ENCODE results near the gene GALNT10.

The GALNT10 gene

GRCh38 chr5:154206311-154206710 is 15.8 kb downstream of the GALNT10 start:
- DNase-seq = no peak

- no peak for DNase-seq
These were observed 16.7 kb downstream of the GALNT10 start for GRCh38 chr5:154207204-154207603.

GRCh38 chr5:154209591-154210081 is 19.1 kb downstream of the GALNT10 start:
- DNase-seq = no peak

- no peak for DNase-seq
These were observed 19.6 kb downstream of the GALNT10 start for GRCh38 chr5:154210163-154210562.

- DNase-seq = no peak
These were observed 21.3 kb downstream of the GALNT10 start for GRCh38 chr5:154211641-154212390.

- no peak for DNase-seq
These were observed 23.1 kb downstream of the GALNT10 start for GRCh38 chr5:154213592-154213991.

GRCh38 chr5:154214371-154215106 is 24.0 kb downstream of the GALNT10 start:
- no peak for DNase-seq

GRCh38 chr5:154215571-154216325 is 25.2 kb downstream of the GALNT10 start:
- DNase-seq = no peak

GRCh38 chr5:154217462-154217861 is 26.9 kb downstream of the GALNT10 start:
- DNase-seq = no peak

GRCh38 chr5:154218786-154219185 is 28.3 kb downstream of the GALNT10 start:
- DNase-seq = no peak

- no peak for DNase-seq
These were observed 30.1 kb downstream of the GALNT10 start for GRCh38 chr5:154220625-154221024.

- DNase-seq = peak; percentile 54
These were observed 30.9 kb downstream of the GALNT10 start for GRCh38 chr5:154221371-154221896.

GRCh38 chr5:154222414-154222813 is 31.9 kb downstream of the GALNT10 start:
- DNase-seq = no peak

- no peak for DNase-seq
These were observed 32.8 kb downstream of the GALNT10 start for GRCh38 chr5:154223320-154223719.

GRCh38 chr5:154227090-154227489 is 36.6 kb downstream of the GALNT10 start:
- no peak for DNase-seq

- DNase-seq = no peak
These were observed 38.2 kb downstream of the GALNT10 start for GRCh38 chr5:154228696-154229095.

GRCh38 chr5:154230526-154230925 is 40.0 kb downstream of the GALNT10 start:
- no peak for DNase-seq

- DNase-seq = no peak
These were observed 44.0 kb downstream of the GALNT10 start for GRCh38 chr5:154234551-154234950.

GRCh38 chr5:154236011-154236410 is 45.5 kb downstream of the GALNT10 start:
- no peak for DNase-seq

- no peak for DNase-seq
These were observed 46.2 kb downstream of the GALNT10 start for GRCh38 chr5:154236536-154237375.

- no peak for DNase-seq
These were observed 46.8 kb downstream of the GALNT10 start for GRCh38 chr5:154237376-154237743.

GRCh38 chr5:154237946-154238345 is 47.4 kb downstream of the GALNT10 start:
- DNase-seq = no peak
